HuH-7 (cell line): ENCODE data around the gene SFTPA1.
"Not testable (repeated sequence)": the region's sequence is repeated elsewhere in the genome, so short reads cannot be mapped to it uniquely, and the experiment has no call there.

Experiments
- DNase-seq: peaks from one replicate; pipeline ENCODE4 v3.0.0; 2011; ENCODE audit warnings: low spot score

SFTPA1 gene

GRCh38 chr10:79611193-79611976, 646 bp downstream of the SFTPA1 start:
- not testable (repeated sequence) for DNase-seq

- DNase-seq: no peak
Measured at GRCh38 chr10:79615577-79615976, 4.8 kb downstream of the SFTPA1 start.

- DNase-seq: no peak
Measured at GRCh38 chr10:79616164-79616563, 5.4 kb downstream of the SFTPA1 start.

- not testable (repeated sequence) for DNase-seq
Measured at GRCh38 chr10:79623663-79624062, 12.9 kb downstream of the SFTPA1 start.

GRCh38 chr10:79627075-79627474, 16.3 kb downstream of the SFTPA1 start:
- no peak for DNase-seq

GRCh38 chr10:79628083-79628482, 17.3 kb downstream of the SFTPA1 start:
- no peak for DNase-seq

- peak; percentile 7 for DNase-seq
Measured at GRCh38 chr10:79628988-79629954, 18.5 kb downstream of the SFTPA1 start.

GRCh38 chr10:79629955-79630327, 19.2 kb downstream of the SFTPA1 start:
- DNase-seq: no peak

- DNase-seq: not testable (repeated sequence)
Measured at GRCh38 chr10:79636654-79637199, 26.0 kb downstream of the SFTPA1 start.

- no peak for DNase-seq
Measured at GRCh38 chr10:79638318-79638717, 27.6 kb downstream of the SFTPA1 start.

- not testable (repeated sequence) for DNase-seq
Measured at GRCh38 chr10:79652695-79653094, 42.0 kb downstream of the SFTPA1 start.

GRCh38 chr10:79663287-79663686, 52.5 kb downstream of the SFTPA1 start:
- not testable (repeated sequence) for DNase-seq

- not testable (repeated sequence) for DNase-seq
Measured at GRCh38 chr10:79664686-79665085, 53.9 kb downstream of the SFTPA1 start.
